Subcutaneous adipose tissue (tissue), 4 donors: Measurements from ENCODE around the gene EPB41. TPM values are rescaled to one million over a fixed set of nuclear protein-coding genes. Genes with fewer than 3 reads are reported as not detected.

Experiments
- CTCF ChIP-seq: fragments of 450-650 bp; IDR thresholded peaks from one replicate; pipeline ENCODE4 v1.5.1; 2016; ENCODE audit warnings: low read depth, mild to moderate bottlenecking, control low read depth, antibody characterized with exemption, moderate library complexity
- total RNA-seq, 4 donors: library from RNA; depleted of rRNA; stranded (reverse); fragments of >200 nt; gene quantifications; one replicate each; pipeline ENCODE4 v1.1.0, GENCODE V29; 2016

EPB41 gene
- total RNA-seq, 4 donors from 2014 or later = 30.8 to 66.1 (median 43.0) TPM

GRCh38 chr1:29062157-29062942, 148.0 kb downstream of the EPB41 start:
- TF ChIP-seq CTCF = no peak

GRCh38 chr1:29064064-29064463, 149.7 kb downstream of the EPB41 start:
- no peak for TF ChIP-seq CTCF

- TF ChIP-seq CTCF = no peak
These were observed 162.8 kb downstream of the EPB41 start for GRCh38 chr1:29077155-29077554.

GRCh38 chr1:29081201-29081600, 166.8 kb downstream of the EPB41 start:
- TF ChIP-seq CTCF = no peak

GRCh38 chr1:29082519-29082918, 168.2 kb downstream of the EPB41 start:
- TF ChIP-seq CTCF = no peak

GRCh38 chr1:29083317-29084195, 169.2 kb downstream of the EPB41 start:
- TF ChIP-seq CTCF = no peak

- no peak for TF ChIP-seq CTCF
These were observed 169.8 kb downstream of the EPB41 start for GRCh38 chr1:29084196-29084521.
